Measurements from ENCODE around the gene KIF21B.
"Not testable (repeated sequence)": the region's sequence is repeated elsewhere in the genome, so short reads cannot be mapped to it uniquely, and the experiment has no call there.

Gene KIF21B

GRCh38 chr1:200965111-200965805 is 58.3 kb downstream of the KIF21B start:
- TF ChIP-seq ZFX (IDR thresholded peaks at IDR 0.05) (no peak), CTCF (conservative IDR thresholded peaks at IDR 0.05) (no peak)

DNA sequence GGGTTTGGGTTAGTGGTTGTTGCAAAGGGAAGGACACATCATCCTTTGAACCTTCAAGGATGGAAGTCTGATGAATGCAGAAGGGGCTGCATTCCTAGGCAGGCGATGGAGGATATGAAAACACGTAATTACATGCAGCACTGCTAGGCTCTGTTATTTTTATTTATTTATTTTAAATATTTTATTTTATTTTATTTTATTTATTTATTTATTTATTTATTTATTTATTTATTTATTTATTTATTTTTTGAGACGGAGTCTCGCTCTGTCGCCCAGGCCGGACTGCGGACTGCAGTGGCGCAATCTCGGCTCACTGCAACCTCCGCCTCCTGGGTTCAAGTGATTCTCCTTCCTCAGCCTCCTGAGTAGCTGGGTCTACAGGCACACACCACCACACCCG is 59.6 kb downstream of the KIF21B start:
- not testable (repeated sequence) for H3K27ac ChIP-seq

More at GRCh38 chr1:200965111-200965805, 58.3 kb downstream of the KIF21B start:
- H3K27ac ChIP-seq, result no peak overlapping the region

- TF ChIP-seq CTCF (conservative IDR thresholded peaks at IDR 0.05) (no peak), ZFX (IDR thresholded peaks at IDR 0.05) (no peak)
- no peak overlapping the region for H3K27ac ChIP-seq
Measured at GRCh38 chr1:200963076-200963475, 60.4 kb downstream of the KIF21B start.

DNA sequence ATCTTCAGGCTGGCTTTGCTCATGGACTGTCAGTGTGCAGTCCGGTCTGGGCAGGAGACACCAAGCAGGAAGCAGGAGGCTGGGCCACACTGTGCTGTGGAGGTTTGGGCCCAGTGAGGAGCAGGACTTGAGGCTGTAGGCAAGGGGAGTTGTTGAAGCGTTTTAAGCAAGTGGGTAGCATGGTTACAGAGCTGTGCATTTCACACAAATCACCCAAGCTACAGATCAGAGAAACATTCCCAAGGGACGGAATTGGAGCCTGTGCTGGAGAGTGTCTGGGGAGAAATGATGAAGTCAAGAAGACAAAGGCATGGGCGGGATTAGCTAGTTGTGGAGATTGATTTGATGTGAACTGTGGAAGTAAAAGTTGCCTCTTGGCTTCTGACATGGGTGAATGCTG is 60.9 kb downstream of the KIF21B start:
- H3K27ac ChIP-seq, result no peak overlapping the region
- no peak for TF ChIP-seq ZFX (IDR thresholded peaks at IDR 0.05)
- no peak for TF ChIP-seq CTCF (conservative IDR thresholded peaks at IDR 0.05)

DNA sequence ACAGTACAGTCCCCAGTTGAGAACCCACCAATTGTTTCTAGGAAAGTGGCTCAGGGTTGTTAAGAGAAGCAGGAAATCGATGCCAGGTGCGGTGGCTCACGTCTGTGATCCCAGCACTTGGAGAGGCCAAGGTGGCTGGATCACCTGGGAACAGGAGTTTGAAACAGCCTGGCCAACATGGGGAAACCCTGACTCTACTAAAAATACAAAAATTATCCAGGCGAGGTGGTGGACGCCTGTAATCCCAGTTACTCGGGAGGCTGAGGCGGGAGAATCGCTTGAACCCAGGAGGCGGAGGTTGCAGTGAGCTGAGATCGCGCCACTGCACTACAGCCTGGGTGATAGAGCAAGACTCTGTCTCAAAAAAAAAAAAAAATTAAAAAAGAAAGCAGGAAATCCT is 61.4 kb downstream of the KIF21B start:
- not testable (repeated sequence) for H3K27ac ChIP-seq

DNA sequence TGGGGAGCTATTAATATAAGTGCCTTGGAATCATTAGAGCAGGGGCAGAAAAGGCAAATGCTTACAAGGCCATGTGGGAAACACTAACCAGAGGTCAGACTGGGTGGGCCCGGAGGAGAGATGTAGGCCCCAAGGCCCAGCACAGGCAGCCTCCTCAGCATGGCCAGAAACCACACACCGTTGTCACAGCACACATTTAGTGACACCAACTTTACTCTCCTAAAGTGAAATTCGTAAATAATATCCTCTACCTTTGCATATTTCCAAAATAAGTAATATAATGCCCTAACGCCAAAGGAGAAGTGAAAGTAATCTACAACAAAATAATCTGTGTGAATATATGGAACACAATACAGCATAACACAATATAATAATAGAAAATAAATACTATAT is 62.6 kb downstream of the KIF21B start:
- TF ChIP-seq CTCF (conservative IDR thresholded peaks at IDR 0.05) (no peak), ZFX (IDR thresholded peaks at IDR 0.05) (no peak)
- H3K27ac ChIP-seq, result no peak overlapping the region

GRCh38 chr1:200960236-200960947 is 63.1 kb downstream of the KIF21B start:
- TF ChIP-seq CTCF (conservative IDR thresholded peaks at IDR 0.05) (no peak), ZFX (IDR thresholded peaks at IDR 0.05) (no peak)

GRCh38 chr1:200959411-200959921 is 64.0 kb downstream of the KIF21B start:
- TF ChIP-seq CTCF (conservative IDR thresholded peaks at IDR 0.05) (no peak), ZFX (IDR thresholded peaks at IDR 0.05) (no peak)
- no peak overlapping the region for H3K27ac ChIP-seq

More at GRCh38 chr1:200960236-200960947, 63.1 kb downstream of the KIF21B start:
- H3K27ac ChIP-seq, result no peak overlapping the region
